Upper lobe of right lung (tissue), 1 donor: ENCODE results near the gene TRAF1. TPM values are rescaled to one million over a fixed set of nuclear protein-coding genes. Genes with fewer than 3 reads are reported as not detected.

ENCODE experiments used
- ATAC-seq: fragments of 200-7000 bp; cut with Tn5 transposase; one replicate; pipeline ENCODE4 v1.9.1; 2020; ENCODE audit warnings: mild to moderate bottlenecking, moderate library complexity
- DNase-seq: peaks from one replicate; pipeline ENCODE4 v3.0.0-alpha.2; 2020
- H3K27ac ChIP-seq: fragments of 200-600 bp; one replicate; pipeline ENCODE4 v1.8.0; 2022
- H3K27me3 ChIP-seq: fragments of 200-600 bp; one replicate; pipeline ENCODE4 v1.8.0; 2022; ENCODE audit warnings: mild to moderate bottlenecking
- H3K36me3 ChIP-seq: fragments of 200-600 bp; one replicate; pipeline ENCODE4 v1.8.0; 2022
- H3K4me1 ChIP-seq: fragments of 200-600 bp; one replicate; pipeline ENCODE4 v1.8.0; 2022
- H3K4me3 ChIP-seq: fragments of 200-600 bp; one replicate; pipeline ENCODE4 v1.8.0; 2022; ENCODE audit warnings: mild to moderate bottlenecking
- H3K9me3 ChIP-seq: fragments of 200-600 bp; one replicate; pipeline ENCODE4 v1.8.0; 2022
- CTCF ChIP-seq: fragments of 200-600 bp; IDR thresholded peaks from one replicate; pipeline ENCODE4 v1.8.0; 2022; ENCODE audit warnings: antibody characterized with exemption
- intact Hi-C: fragments of 100-400 bp; cut with DNase I; formaldehyde crosslinking; loops from one replicate; pipeline ENCODE4 v1.11.0; 2022
- total RNA-seq: library from RNA; stranded (reverse); fragmentation: NEBNext Ultra II Directional; extraction: Animal tissue kit (Norgen Biotek cat#: 25700); gene quantifications from one replicate; pipeline ENCODE4 v1.2.1, GENCODE V29; 2021
- donor health status: DM: no; HTN: yes; CAD: no; lungs with severe emphysema.

The TRAF1 gene
- total RNA-seq, 1 donor from 2014 or later, result 6.0 TPM

- H3K36me3 ChIP-seq, result no peaks in the 10 kb centered on the region
- no peak overlapping the region for H3K4me3 ChIP-seq
- TF ChIP-seq CTCF, result no peak
- no peak for ATAC-seq
- no peaks in the 10 kb centered on the region for H3K27me3 ChIP-seq
- H3K9me3 ChIP-seq, result no peaks in the 10 kb centered on the region
- intact Hi-C loops, result loop anchor here (10.0 kb wide), 1 partner anchor 60 kb away; no protein-coding TSS in a partner anchor
- H3K27ac ChIP-seq, result no peak overlapping the region
- H3K4me1 ChIP-seq, result no peaks in the 10 kb centered on the region
- DNase-seq, result no peak
Observed at GRCh38 chr9:120875195-120875565, 51.4 kb downstream of the TRAF1 start.

GRCh38 chr9:120874226-120875194, 52.1 kb downstream of the TRAF1 start:
- Histone ChIP-seq H3K9me3 (no peaks in the 10 kb centered on the region), H3K27me3 (no peaks in the 10 kb centered on the region), H3K36me3 (no peaks in the 10 kb centered on the region), H3K27ac (no peak overlapping the region), H3K4me3 (no peak overlapping the region), H3K4me1 (peaks cover 3% of the 10 kb centered on the region)
- DNase-seq (peak; percentile 36), ATAC-seq (no peak)
- no peak for TF ChIP-seq CTCF
- intact Hi-C loops, result loop anchor here (10.0 kb wide), 1 partner anchor 60 kb away; no protein-coding TSS in a partner anchor

- H3K4me1 ChIP-seq, result peaks cover 7% of the 10 kb centered on the region
- intact Hi-C loops, result loop anchor here (10.0 kb wide), 1 partner anchor 61 kb away; no protein-coding TSS in a partner anchor
- no peaks in the 10 kb centered on the region for H3K9me3 ChIP-seq
- H3K27me3 ChIP-seq, result no peaks in the 10 kb centered on the region
- no peak for TF ChIP-seq CTCF
- H3K4me3 ChIP-seq, result no peak overlapping the region
- no peaks in the 10 kb centered on the region for H3K36me3 ChIP-seq
- ATAC-seq (no peak), DNase-seq (no peak)
- no peak overlapping the region for H3K27ac ChIP-seq
Observed at GRCh38 chr9:120873512-120873911, 53.1 kb downstream of the TRAF1 start.

GRCh38 chr9:120872791-120873502, 53.6 kb downstream of the TRAF1 start:
- intact Hi-C loops, result loop anchor here (10.0 kb wide), 1 partner anchor 62 kb away; no protein-coding TSS in a partner anchor
- no peak for DNase-seq
- Histone ChIP-seq H3K36me3 (no peaks in the 10 kb centered on the region), H3K4me3 (no peak overlapping the region), H3K4me1 (peaks cover 12% of the 10 kb centered on the region), H3K9me3 (no peaks in the 10 kb centered on the region), H3K27me3 (no peaks in the 10 kb centered on the region), H3K27ac (no peak overlapping the region)
- no peak for TF ChIP-seq CTCF
- no peak for ATAC-seq

GRCh38 chr9:120870206-120870605, 56.4 kb downstream of the TRAF1 start:
- Histone ChIP-seq H3K27me3 (no peaks in the 10 kb centered on the region), H3K4me1 (peaks cover 14% of the 10 kb centered on the region), H3K27ac (no peak overlapping the region), H3K36me3 (no peaks in the 10 kb centered on the region), H3K4me3 (no peak overlapping the region), H3K9me3 (no peaks in the 10 kb centered on the region)
- ATAC-seq (no peak), DNase-seq (no peak)
- intact Hi-C loops, result loop anchor here (10.0 kb wide), 1 partner anchor 65 kb away; no protein-coding TSS in a partner anchor
- TF ChIP-seq CTCF, result no peak
